HepG2 (cell line): ENCODE measurements around the gene DNAJC5. TPM values are rescaled to one million over a fixed set of nuclear protein-coding genes. Genes with fewer than 3 reads are reported as not detected.

ENCODE experiments used
- CC2D1A ChIP-seq: sonication (generic); formaldehyde crosslinking; IDR thresholded peaks from 2 replicates; pipeline ENCODE4 v1.8.1; 2023; ENCODE audit warnings: mild to moderate bottlenecking, missing genetic modification reagents
- FOXK1 ChIP-seq: sonication (generic); formaldehyde crosslinking; IDR thresholded peaks from 2 replicates; pipeline ENCODE4 v1.4.0; 2020; ENCODE audit warnings: low read depth, missing genetic modification reagents, borderline replicate concordance
- JUNB ChIP-seq: sonication (generic); formaldehyde crosslinking; IDR thresholded peaks from 2 replicates; pipeline ENCODE4 v1.8.0; 2022; ENCODE audit warnings: missing genetic modification reagents, mild to moderate bottlenecking, borderline replicate concordance
- KAT2B ChIP-seq: fragments of 150-350 bp; IDR thresholded peaks from 2 replicates; pipeline ENCODE4 v1.6.1; 2014; ENCODE audit warnings: low read depth, low read length, borderline replicate concordance
- KLF12 ChIP-seq: sonication (generic); formaldehyde crosslinking; IDR thresholded peaks from 2 replicates; pipeline ENCODE4 v1.4.0; 2020; ENCODE audit warnings: missing genetic modification reagents, borderline replicate concordance
- KLF15 ChIP-seq: sonication (generic); formaldehyde crosslinking; IDR thresholded peaks from 2 replicates; pipeline ENCODE4 v1.8.1; 2023; ENCODE audit warnings: borderline replicate concordance, mild to moderate bottlenecking, inconsistent platforms, missing genetic modification reagents, mixed read lengths
- MBD4 ChIP-seq: IDR thresholded peaks from 2 replicates; pipeline ENCODE4 v1.6.1; 2012; ENCODE audit warnings: low read length, inconsistent platforms, borderline replicate concordance
- MTF2 ChIP-seq: sonication (generic); formaldehyde crosslinking; IDR thresholded peaks from 2 replicates; pipeline ENCODE4 v1.5.0; 2020; ENCODE audit warnings: missing genetic modification reagents, borderline replicate concordance
- PCBP2 ChIP-seq: fragments of 200-400 bp; formaldehyde crosslinking; optimal IDR thresholded peaks from 2 replicates; pipeline ENCODE3; 2018; ENCODE audit warnings: low read length, low read depth; ENCODE audit not compliant: poor library complexity, severe bottlenecking
- SP5 ChIP-seq: IDR thresholded peaks from 2 replicates; pipeline ENCODE4 v1.6.1; 2016; ENCODE audit warnings: low read depth, borderline replicate concordance
- USF2 ChIP-seq, 2 experiments: sonication (generic) in 1 of 2; formaldehyde crosslinking in 1 of 2; IDR thresholded peaks; 2 replicates each; pipeline versions ENCODE4 v1.5.1 to v1.6.1; 2011 to 2020; ENCODE audit warnings: borderline replicate concordance in 1 of 2, low read depth in 1 of 2, low read length in 1 of 2, mild to moderate bottlenecking in 1 of 2, missing genetic modification reagents in 1 of 2, moderate library complexity in 1 of 2
- ZNF513 ChIP-seq: sonication (generic); formaldehyde crosslinking; conservative IDR thresholded peaks from 2 replicates; pipeline ENCODE4 v1.5.0; 2020; ENCODE audit warnings: missing genetic modification reagents
- ZNF552 ChIP-seq: sonication (generic); formaldehyde crosslinking; IDR thresholded peaks from 2 replicates; pipeline ENCODE4 v1.9.0; 2022; ENCODE audit warnings: missing genetic modification reagents, mild to moderate bottlenecking, borderline replicate concordance
- ZNF563 ChIP-seq: sonication (generic); formaldehyde crosslinking; IDR thresholded peaks from 2 replicates; pipeline ENCODE4 v1.8.0; 2022; ENCODE audit warnings: mild to moderate bottlenecking, moderate library complexity, missing genetic modification reagents
- ZNF639 ChIP-seq: conservative IDR thresholded peaks from 2 replicates; pipeline ENCODE4 v1.6.1; 2018; ENCODE audit warnings: missing genetic modification reagents
- ZNF720 ChIP-seq: sonication (generic); formaldehyde crosslinking; IDR thresholded peaks from 2 replicates; pipeline ENCODE4 v1.4.0; 2020; ENCODE audit warnings: missing genetic modification reagents
- ZNF782 ChIP-seq: sonication (generic); formaldehyde crosslinking; IDR thresholded peaks from 2 replicates; pipeline ENCODE4 v1.4.0; 2020; ENCODE audit warnings: missing genetic modification reagents, mild to moderate bottlenecking, borderline replicate concordance
- polyA plus RNA-seq, 8 experiments: library from polyadenylated mRNA; depleted of rRNA in 3 of 8; stranded (reverse) in 7 of 8; unstranded in 1 of 8; fragments of >200 nt; fragmentation: Illumina TruSeq in 4 of 8; extraction: Trizol in 4 of 8; gene quantifications; 2 replicates each; pipeline versions ENCODE4 v1.2.1 to v1.2.3, GENCODE V29; 2011 to 2016; ENCODE audit warnings: low read depth in 4 of 8, missing spikeins in 1 of 8, mixed read lengths in 1 of 8; ENCODE audit not compliant: insufficient read depth in 1 of 8
- total RNA-seq, 5 experiments: library from RNA; depleted of rRNA; stranded (reverse); fragments of >200 nt; fragmentation: Illumina TruSeq; extraction: Trizol; gene quantifications; 2 replicates each; pipeline ENCODE4 v1.2.3, GENCODE V29; 2016; ENCODE audit warnings: low read depth in 1 of 5
- TF ChIP-seq, protein P1 (sequence below): IDR thresholded peaks from 2 replicates; pipeline ENCODE4 v1.6.1; 2016
- TF ChIP-seq, protein P2 (sequence below): sonication (generic); formaldehyde crosslinking; IDR thresholded peaks from 2 replicates; pipeline ENCODE4 v1.5.0; 2020; ENCODE audit warnings: mild to moderate bottlenecking, low read depth, missing genetic modification reagents, borderline replicate concordance

DNAJC5 gene
- total and polyA plus RNA-seq, 2 of the 13 experiments (the other 11 are each of a cell fraction or from before 2014, with no cell fraction given), result 42.8 to 64.5 TPM

GRCh38 chr20:63957004-63957689 is 62.2 kb downstream of the DNAJC5 start (continued):
- TF ChIP-seq ZNF639 (CRISPR knock-in tag) (no peak; the same call in 1 of the 2 replicates), ZNF720 (no peak; the same call in 1 of the 2 replicates), PCBP2 (no peak), ZNF552 (CRISPR knock-in tag) (no peak; the same call in 1 of the 2 replicates), MTF2 (CRISPR knock-in tag) (no peak), ZNF563 (no peak), KAT2B (no peak), MBD4 (no peak), FOXK1 (CRISPR knock-in tag) (peak; percentile 25; the same call in 1 of the 2 replicates), USF2 (IDR thresholded peaks at IDR 0.05; ENCODE audit: low read depth, low read length) (no peak), USF2 (CRISPR knock-in tag; IDR thresholded peaks at IDR 0.05; ENCODE audit: borderline replicate concordance) (no peak), KLF15 (no peak), JUNB (no peak), KLF12 (CRISPR knock-in tag) (peak; percentile 91), CC2D1A (CRISPR knock-in tag) (no peak), SP5 (CRISPR knock-in tag) (peak; percentile 60; the same call in 1 of the 2 replicates), ZNF513 (CRISPR knock-in tag) (0 out of 2 replicates have a peak, but pooled peaks have one; percentile 93), ZNF782 (CRISPR knock-in tag) (no peak; the same call in 1 of the 2 replicates)
- TF ChIP-seq, protein P1, sequence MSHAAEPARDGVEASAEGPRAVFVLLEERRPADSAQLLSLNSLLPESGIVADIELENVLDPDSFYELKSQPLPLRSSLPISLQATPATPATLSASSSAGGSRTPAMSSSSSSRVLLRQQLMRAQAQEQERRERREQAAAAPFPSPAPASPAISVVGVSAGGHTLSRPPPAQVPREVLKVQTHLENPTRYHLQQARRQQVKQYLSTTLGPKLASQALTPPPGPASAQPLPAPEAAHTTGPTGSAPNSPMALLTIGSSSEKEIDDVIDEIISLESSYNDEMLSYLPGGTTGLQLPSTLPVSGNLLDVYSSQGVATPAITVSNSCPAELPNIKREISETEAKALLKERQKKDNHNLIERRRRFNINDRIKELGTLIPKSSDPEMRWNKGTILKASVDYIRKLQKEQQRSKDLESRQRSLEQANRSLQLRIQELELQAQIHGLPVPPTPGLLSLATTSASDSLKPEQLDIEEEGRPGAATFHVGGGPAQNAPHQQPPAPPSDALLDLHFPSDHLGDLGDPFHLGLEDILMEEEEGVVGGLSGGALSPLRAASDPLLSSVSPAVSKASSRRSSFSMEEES (CRISPR knock-in tag), result peak; percentile 68
- TF ChIP-seq, protein P2, sequence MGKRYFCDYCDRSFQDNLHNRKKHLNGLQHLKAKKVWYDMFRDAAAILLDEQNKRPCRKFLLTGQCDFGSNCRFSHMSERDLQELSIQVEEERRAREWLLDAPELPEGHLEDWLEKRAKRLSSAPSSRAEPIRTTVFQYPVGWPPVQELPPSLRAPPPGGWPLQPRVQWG (CRISPR knock-in tag), result no peak
